ENCODE data around the gene UBE2F.
"Not testable (repeated sequence)": the region's sequence is repeated elsewhere in the genome, so short reads cannot be mapped to it uniquely, and the experiment has no call there.

Gene UBE2F

GRCh38 chr2:237946423-237946822, 20.4 kb upstream of the UBE2F start:
- DNase-seq, result no peak

- DNase-seq, result not testable (repeated sequence)
Observed at GRCh38 chr2:237951354-237951753, 15.5 kb upstream of the UBE2F start.

GRCh38 chr2:237951878-237952277, 14.9 kb upstream of the UBE2F start:
- DNase-seq, result no peak

GRCh38 chr2:237952851-237953250, 14.0 kb upstream of the UBE2F start:
- DNase-seq, result no peak

GRCh38 chr2:237955640-237956401, 11.0 kb upstream of the UBE2F start:
- no peak for DNase-seq

GRCh38 chr2:237956402-237956736, 10.4 kb upstream of the UBE2F start:
- no peak for DNase-seq

- no peak for DNase-seq
Observed at GRCh38 chr2:237961637-237962036, 5.2 kb upstream of the UBE2F start.

GRCh38 chr2:237962432-237963084, 4.3 kb upstream of the UBE2F start:
- DNase-seq, result no peak

GRCh38 chr2:237963490-237963991, 3.3 kb upstream of the UBE2F start:
- DNase-seq, result not testable (repeated sequence)

- no peak for DNase-seq
Observed at GRCh38 chr2:237964194-237964577, 2.6 kb upstream of the UBE2F start.

GRCh38 chr2:237964578-237965404, 2.0 kb upstream of the UBE2F start:
- DNase-seq, result no peak

- not testable (repeated sequence) for DNase-seq
Observed at GRCh38 chr2:237965844-237966243, 970 bp upstream of the UBE2F start.

- no peak for DNase-seq
Observed at GRCh38 chr2:237966250-237966564, 607 bp upstream of the UBE2F start.

GRCh38 chr2:237967463-237967951, 693 bp downstream of the UBE2F start:
- DNase-seq, result peak; percentile 38

GRCh38 chr2:237968048-237968862, 1.4 kb downstream of the UBE2F start:
- DNase-seq, result peak; percentile 52

GRCh38 chr2:237971661-237972060, 4.8 kb downstream of the UBE2F start:
- DNase-seq, result no peak

GRCh38 chr2:237972211-237972610, 5.4 kb downstream of the UBE2F start:
- no peak for DNase-seq

GRCh38 chr2:237972936-237973335, 6.1 kb downstream of the UBE2F start:
- no peak for DNase-seq

GRCh38 chr2:237977380-237977779, 10.6 kb downstream of the UBE2F start:
- DNase-seq, result no peak

- no peak for DNase-seq
Observed at GRCh38 chr2:237978058-237978712, 11.4 kb downstream of the UBE2F start.

GRCh38 chr2:237979331-237979730, 12.5 kb downstream of the UBE2F start:
- DNase-seq, result no peak

- DNase-seq, result no peak
Observed at GRCh38 chr2:237980087-237980486, 13.3 kb downstream of the UBE2F start.

All from stimulated activated CD8-positive, alpha-beta memory T cell treated with anti-CD3 and anti-CD28 coated beads, Interleukin-4, amount 100 ng/mL, for 48 hours (primary cell).